Measurements from ENCODE around the gene RANBP1. TPM values are rescaled to one million over a fixed set of nuclear protein-coding genes. Genes with fewer than 3 reads are reported as not detected.

RANBP1 gene
- polyA plus RNA-seq, 1 of the 3 experiments (the other 2 are of a cell fraction), result 502 TPM

- Histone ChIP-seq H3K27me3 (ENCODE audit: insufficient read depth) (no peaks in the 10 kb centered on the region), H3F3A (replicated peaks; ENCODE audit: insufficient read depth) (peaks cover 8% of the 10 kb centered on the region), H3K4me2 (no peak within 1 kb of the TSS), H3K79me2 (ENCODE audit: insufficient read depth) (peaks cover 4% of the 10 kb centered on the region; the same call in 1 of the 2 replicates), H3K9ac (no peak within 1 kb of the TSS), H3K9me3 (no peaks in the 10 kb centered on the region), H3K4me3 (ENCODE audit: low read depth in 2 of 2, low read length in 1 of 2) (no peak within 1 kb of the TSS), H4K20me1 (ENCODE audit: insufficient read depth) (no peaks in the 10 kb centered on the region), H3K36me3 (replicated peaks in 1 of 2; ENCODE audit: control insufficient read depth in 1 of 2, insufficient read depth in 2 of 2, low read length in 1 of 2) (peaks cover 0 to 2% of the 10 kb centered on the region in 2 experiments), H2AFZ (ENCODE audit: low read depth) (no peak within 1 kb of the TSS), H3K4me1 (ENCODE audit: control insufficient read depth in 1 of 2, insufficient read depth in 2 of 2, low read depth in 1 of 2, low read length in 1 of 2) (peaks cover 0 to 28% of the 10 kb centered on the region in 2 experiments; a peak in 1 of 4 replicates), H3K9me2 (no peaks in the 10 kb centered on the region), H3K27ac (ENCODE audit: low read depth in 2 of 2, low read length in 1 of 2) (no peak within 1 kb of the TSS)
- no CpG with 5 or more reads among the region's 14 CpGs for WGBS (ENCODE audit: low lambda C conversion rate)
- ChIA-PET POLR2A (no interaction called here), CTCF (no interaction called here)
- DNase-seq, result no peak
- no peak for TF ChIP-seq ZBTB33 (IDR thresholded peaks at IDR 0.05; ENCODE audit: borderline replicate concordance, low read depth)
- TF ChIP-seq REST (IDR thresholded peaks at IDR 0.05; ENCODE audit: low read depth, low read length), result no peak
- TF ChIP-seq RAD21 (IDR thresholded peaks at IDR 0.05; ENCODE audit: low read length), result no peak
- TF ChIP-seq POLR2AphosphoS5 (IDR thresholded peaks at IDR 0.05; ENCODE audit: low read depth, low read length), result no peak
- no peak for TF ChIP-seq MAX (IDR thresholded peaks at IDR 0.05; ENCODE audit: low read depth)
- TF ChIP-seq RFX5 (IDR thresholded peaks at IDR 0.05; ENCODE audit: low read length), result no peak
- no peak for TF ChIP-seq IRF3 (IDR thresholded peaks at IDR 0.05; ENCODE audit: low read depth, low read length)
Measured at GRCh38 chr22:20150381-20151275, 34.7 kb downstream of the RANBP1 start, which contains the start of gene CCDC188. Gene CCDC188, minus strand, starts transcription at chr22:20151055. Its CDS starts 69 bp downstream, at chr22:20150986.

Measured in SK-N-SH (cell line).